ENCODE results near the gene SYNE1.
"Not testable (repeated sequence)": the region's sequence is repeated elsewhere in the genome, so short reads cannot be mapped to it uniquely, and the experiment has no call there.

Gene SYNE1

GRCh38 chr6:152637296-152638047, at the start of gene SYNE1:
TSS of gene SYNE1 (minus strand) at chr6:152637362. CDS start at chr6:152628331, 9,031 bp downstream.
- DNase-seq, result no peak

DNA sequence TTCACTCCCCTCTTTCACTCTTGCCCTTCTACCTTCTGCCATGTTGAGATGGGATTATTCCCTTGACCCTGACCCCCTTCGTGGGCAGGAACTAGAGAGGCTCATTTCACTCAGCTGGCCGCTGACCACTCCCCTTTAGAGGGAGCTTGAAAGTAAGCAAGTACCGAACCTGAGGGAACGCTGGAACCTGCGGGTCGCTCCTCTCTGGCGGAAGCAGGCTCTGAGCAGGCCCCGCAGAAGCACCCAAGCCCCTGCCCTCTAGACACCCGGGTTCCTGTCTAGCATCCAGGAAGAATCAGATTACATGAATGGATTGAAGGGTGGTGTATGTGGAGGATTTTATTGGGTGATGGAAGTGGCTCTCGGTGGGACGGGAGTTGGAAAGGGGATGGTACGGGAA, 48.7 kb upstream of the SYNE1 start:
- no peak for DNase-seq

DNA sequence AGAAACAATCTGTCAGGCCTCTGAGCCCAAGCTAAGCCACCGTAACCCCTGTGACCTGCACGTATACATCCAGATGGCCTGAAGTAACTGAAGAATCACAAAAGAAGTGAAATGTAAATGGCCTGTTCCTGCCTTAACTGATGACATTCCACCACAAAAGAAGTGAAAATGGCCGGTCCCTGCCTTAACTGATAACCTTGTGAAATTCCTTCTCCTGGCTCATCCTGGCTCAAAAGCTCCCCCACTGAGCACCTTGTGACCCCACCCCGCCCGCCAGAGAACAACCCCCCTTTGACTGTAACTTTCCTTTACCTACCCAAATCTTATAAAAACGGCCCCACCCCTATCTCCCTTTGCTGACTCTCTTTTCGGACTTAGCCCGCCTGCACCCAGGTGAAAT, 45.8 kb upstream of the SYNE1 start:
- DNase-seq, result not testable (repeated sequence)

GRCh38 chr6:152682141-152682540, 45.0 kb upstream of the SYNE1 start:
- DNase-seq, result no peak

DNA sequence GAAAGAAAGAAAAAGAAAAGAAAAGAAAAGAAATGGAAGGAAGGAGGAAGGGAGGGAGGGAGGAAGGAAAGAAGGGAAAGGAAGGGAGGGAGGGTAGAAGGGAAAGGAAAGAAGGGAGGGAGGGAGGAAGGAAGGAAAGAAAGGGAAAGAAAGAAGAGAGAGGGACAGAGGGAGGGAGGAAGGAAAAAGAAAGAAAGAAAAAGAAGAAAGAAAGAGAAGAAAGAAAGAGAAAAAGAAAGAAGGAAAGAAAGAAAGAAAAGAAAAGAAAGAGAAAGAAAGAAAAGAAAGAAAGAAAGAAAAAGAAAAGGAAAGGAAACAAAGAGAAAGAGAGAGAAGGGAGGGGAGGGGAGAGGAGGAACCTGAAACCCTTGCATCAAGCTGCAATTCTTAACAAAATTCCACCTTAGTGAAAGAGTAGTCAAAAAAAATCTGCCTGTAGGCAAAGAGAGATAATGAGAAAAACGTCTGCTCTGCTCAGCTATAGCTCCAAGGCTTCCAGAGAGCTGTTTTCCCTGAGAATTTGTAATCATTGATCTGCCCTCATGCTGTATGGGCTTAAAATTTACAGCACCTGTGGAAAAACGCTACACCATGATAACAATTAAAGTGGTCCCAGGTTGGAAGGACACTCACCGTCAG, 43.8 kb upstream of the SYNE1 start:
- no peak for DNase-seq

DNA sequence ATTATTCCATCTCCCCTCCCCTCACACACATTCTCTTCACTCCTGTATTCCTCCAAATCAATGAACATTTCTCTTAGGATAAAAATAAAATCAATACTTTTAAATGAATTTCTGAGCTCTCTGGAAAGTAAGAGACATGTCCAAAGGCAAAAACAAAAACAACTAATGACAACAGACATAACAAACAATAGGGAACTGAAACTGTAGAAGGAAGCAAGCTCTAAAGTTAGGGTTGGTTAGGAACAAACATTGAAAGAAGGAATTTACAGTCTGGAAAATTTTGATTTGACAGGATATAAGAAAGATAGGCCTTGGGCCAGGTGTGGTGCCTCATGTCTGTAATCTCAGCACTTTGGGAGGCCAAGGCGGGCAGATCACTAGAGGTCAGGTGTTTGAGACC, 43.0 kb upstream of the SYNE1 start:
- no peak for DNase-seq

- no peak for DNase-seq
Observed at GRCh38 chr6:152673236-152673635, 36.1 kb upstream of the SYNE1 start.

GRCh38 chr6:152671171-152671570, 34.0 kb upstream of the SYNE1 start:
- no peak for DNase-seq

- DNase-seq, result no peak
Observed at GRCh38 chr6:152669895-152670294, 32.7 kb upstream of the SYNE1 start.

GRCh38 chr6:152661776-152662175, 24.6 kb upstream of the SYNE1 start:
- no peak for DNase-seq

DNA sequence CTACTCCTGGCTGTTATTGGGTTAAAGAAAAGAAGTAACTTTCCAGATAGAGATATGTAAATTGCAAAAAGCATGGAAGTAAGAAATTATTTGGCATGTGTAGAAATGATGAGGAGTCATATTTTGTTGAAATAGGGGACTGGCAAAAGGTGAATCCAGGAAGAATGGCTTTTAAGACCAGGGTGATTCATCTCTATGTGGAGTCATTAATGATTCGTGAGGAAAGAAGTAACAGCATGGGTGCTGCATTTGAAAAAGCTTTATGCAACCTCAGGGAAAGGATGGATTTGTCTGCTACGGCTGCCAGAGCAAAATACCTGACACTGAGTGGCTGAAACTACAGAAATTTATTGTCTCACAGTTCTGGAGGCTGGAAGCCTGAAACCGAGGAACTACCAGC, 14.8 kb upstream of the SYNE1 start:
- DNase-seq, result no peak

DNA sequence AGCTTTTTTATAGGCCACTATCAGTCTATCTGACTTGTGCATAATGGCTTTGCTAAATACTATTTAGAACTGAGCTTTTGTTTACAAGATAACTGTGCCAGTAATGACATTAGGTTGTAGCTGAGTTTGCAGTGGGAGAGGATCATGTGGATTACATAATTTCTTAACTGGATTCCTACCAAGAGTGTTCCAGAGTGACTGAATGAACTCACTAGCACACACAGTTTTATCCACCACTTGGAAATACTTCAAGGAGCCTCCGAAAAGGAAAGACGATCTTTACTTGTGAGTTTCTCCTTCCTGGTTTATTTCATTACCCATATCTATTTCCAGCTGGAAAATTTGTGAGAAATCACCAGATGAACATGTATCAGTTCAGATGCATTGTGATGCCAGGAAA, 10.9 kb upstream of the SYNE1 start:
- DNase-seq, result no peak

DNA sequence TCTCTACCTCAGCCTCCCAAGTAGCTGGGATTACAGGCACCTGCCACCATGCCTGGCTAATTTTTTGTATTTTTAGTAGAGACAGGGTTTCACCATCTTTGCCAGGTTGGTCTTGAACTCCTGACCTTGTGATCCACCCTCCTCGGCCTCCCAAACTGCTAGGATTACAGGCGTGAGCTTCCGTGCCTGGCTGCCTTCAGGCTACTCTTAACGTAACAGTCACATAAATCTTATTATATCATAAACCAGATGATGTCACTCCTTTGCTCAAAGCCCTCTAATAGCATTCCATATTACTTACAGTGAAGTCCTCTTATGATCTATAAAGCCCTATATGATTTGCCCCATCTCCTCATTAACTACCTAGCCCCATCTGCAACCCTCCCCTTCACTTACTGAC, 9.6 kb upstream of the SYNE1 start:
- not testable (repeated sequence) for DNase-seq

DNA sequence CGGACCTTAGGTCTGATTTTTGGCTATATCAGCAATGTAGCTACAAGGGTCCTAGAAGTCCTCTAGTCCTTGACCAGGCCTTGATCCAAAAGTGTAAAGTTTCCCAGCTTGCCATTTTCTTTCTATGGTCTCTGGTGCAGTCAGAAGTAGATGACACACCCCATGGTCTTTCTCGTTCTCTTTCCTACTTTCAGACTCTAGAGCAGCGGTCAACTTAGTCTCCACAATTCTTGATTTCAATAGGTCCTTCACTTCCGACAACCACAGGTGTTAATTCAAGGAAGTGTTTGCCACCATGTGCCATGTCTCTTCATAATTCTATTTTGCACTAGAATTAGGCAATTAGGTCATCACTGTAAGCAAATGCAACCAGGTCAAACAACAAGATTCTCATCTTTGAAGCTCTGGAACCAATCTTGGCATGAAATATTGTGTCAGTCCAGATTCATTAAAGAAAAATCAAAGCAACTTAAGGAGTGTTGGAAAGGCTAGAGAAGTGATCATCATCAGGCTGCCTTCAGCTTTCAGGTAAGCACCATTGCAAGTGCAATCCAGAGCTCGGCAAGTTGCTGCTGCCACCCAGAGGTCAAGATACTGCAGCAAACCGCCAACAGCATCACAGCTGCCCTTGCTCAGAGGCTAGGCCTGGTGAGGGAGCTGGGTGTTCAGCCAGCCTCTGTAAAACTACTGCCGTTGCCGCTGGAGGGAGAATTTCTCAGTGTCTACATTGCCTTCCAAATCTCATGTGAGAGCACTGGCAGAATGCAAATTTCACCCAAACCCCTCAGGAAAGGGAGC, 5.6 kb upstream of the SYNE1 start:
- DNase-seq, result no peak

DNA sequence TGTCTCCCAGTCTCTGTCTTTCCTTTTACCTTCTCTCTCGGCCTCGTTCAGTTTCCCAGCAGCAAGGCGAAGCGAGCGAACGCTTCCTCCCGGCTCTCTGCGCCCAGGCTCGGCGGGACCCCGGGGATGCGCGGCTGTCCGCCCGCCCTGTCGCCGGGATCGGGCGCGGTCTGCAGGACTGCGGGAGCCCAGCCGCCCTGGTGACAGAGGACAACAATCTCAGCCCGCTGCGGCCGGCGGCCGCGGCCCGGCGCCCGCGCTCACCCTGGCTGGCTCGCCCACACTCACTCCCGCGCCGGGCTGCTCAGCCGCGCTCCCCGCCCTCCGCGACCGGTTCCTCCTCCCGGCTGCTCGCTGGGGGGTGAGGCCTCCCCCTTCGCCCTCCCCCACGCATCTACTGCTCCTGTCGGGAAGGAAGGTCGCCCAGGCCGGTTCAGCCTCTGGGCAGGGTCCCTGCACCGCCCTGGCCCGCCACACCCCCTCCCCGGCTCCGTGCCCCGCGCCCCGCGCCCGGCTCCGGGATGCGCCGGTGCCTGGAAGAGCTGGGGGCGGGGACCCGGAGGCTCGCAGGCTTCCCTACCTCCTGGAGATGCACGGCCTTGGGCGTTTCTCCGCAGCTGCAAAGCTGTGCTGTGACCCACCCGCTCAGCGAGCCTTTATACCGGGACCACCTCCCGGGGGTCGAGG, 410 bp downstream of the SYNE1 start:
- DNase-seq, result no peak

DNA sequence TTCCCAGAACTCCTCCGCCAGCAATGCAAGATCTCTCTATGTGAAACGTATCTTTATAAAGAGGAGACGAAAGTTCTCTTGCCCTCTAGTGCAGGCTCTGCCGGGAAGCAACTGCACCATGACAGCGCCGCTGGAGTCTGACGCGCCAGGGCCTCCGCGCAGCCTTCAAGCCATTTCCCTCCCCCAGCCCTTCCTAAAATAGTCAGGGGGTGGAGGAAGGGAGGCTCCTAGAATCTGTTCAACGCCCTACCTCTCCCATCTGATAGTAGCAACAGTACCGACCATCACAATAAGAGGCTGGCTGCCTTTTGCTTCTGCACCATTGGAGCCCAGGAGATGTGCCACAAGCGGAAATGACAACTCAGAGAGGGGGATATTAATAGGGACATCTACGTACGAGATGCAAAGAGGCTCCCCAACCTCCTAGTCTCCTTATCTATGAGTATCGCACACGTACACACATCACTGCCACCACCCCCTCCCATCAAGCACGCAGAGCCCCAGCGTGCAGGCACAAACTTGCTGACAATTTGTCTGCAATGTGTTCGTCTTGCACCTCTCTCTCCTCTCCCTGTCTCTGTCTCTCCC, 1.0 kb downstream of the SYNE1 start:
- DNase-seq, result no peak

DNA sequence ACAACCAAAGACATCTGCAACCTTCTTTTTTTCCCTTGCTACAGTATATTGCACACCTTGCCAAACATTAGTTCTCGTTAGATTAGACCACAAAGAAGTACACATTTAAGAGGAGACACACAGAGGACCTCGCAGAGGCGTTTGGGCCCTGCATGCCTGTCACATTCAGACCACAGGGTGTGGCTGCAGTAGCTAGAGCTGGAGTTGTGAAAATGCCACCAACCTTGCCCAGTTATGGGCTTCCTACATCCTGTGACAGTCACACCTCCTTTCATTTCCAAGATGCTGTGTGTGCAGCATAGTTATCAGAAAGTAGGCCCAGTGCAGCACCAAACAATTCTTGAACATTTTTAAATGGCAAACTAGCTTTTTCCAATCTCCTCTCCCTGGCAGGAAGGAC, 2.4 kb downstream of the SYNE1 start:
- DNase-seq, result no peak

GRCh38 chr6:152632121-152632782, 4.9 kb downstream of the SYNE1 start:
- DNase-seq, result no peak

- no peak for DNase-seq
Observed at GRCh38 chr6:152631376-152631775, 5.8 kb downstream of the SYNE1 start.

DNA sequence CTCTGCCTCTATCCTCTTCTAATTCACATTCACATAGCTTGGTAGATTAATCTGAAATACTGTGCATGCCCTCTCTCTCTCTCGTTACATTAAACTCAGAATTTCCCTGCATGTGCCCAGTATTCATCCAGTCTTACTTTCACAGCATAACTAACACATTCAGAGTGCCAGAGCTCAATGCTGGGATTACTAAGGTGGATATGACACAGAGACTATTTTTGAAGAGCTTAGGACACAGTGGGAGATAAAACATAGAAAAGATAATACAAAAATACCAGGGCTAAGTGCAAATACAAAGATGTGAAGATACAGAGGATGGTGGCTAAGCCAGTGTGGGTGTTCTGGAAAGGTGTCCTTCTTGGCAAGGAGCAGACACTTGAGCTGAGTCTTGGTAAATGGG, 6.3 kb downstream of the SYNE1 start:
- no peak for DNase-seq

DNA sequence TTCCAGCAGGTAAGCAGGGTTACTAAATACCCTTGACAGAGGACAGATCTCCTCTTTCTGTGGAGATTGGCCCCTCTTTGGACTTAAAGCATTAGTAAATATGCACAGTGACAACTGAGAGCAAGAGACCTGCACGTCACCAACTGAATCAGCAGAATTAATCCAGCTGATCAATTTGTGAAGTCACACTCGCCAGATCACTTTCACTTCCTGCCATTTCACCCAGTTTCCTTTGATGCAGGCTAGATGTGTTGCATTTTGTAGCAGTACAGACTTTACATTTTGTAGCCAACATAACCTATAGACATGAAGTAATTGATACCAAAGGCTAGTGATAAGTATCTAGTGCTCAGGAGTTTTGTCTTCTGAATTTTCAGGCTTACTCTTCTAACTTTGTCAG, 11.9 kb downstream of the SYNE1 start:
- DNase-seq, result no peak

DNA sequence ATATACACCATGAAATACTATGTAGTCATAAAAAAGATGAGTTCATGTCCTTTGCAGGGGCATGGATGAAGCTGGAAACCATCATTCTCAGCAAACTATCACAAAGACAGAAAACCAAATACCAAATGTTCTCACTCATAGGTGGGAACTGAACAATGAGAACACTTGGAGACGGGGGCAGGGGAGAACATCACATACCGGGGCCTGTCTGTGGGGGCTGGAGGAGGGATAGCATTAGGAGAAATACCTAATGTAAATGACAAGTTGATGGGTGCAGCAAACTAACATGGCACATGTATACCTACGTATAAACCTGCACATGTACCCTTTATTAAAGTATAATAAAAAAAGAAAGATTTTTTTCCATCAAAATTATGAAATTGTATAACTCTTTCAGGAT, 22.4 kb downstream of the SYNE1 start:
- DNase-seq, result not testable (repeated sequence)

Measured in T1000 (cell line).